ENCODE measurements around the gene AAMDC.

DNA sequence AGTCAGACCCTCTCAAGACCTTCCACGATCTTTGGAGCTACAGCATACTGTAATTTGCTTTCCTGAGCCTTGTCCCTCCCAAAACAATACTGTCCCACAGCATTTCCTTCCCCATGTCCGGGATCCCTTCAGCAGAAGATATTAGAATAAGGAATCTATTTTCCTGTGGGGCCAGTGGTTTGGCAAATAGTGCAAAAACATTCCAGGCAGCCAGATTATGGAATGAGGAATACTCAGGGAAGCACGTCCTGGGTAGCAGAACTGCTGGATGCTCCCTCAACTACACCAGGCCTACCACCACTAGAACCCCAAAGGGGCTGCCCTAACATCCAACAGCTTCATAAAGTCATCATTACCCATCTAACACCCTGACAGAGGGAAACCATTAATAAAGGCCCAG is 61.5 kb downstream of the AAMDC start:
- TF ChIP-seq, protein P1, sequence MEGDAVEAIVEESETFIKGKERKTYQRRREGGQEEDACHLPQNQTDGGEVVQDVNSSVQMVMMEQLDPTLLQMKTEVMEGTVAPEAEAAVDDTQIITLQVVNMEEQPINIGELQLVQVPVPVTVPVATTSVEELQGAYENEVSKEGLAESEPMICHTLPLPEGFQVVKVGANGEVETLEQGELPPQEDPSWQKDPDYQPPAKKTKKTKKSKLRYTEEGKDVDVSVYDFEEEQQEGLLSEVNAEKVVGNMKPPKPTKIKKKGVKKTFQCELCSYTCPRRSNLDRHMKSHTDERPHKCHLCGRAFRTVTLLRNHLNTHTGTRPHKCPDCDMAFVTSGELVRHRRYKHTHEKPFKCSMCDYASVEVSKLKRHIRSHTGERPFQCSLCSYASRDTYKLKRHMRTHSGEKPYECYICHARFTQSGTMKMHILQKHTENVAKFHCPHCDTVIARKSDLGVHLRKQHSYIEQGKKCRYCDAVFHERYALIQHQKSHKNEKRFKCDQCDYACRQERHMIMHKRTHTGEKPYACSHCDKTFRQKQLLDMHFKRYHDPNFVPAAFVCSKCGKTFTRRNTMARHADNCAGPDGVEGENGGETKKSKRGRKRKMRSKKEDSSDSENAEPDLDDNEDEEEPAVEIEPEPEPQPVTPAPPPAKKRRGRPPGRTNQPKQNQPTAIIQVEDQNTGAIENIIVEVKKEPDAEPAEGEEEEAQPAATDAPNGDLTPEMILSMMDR (IDR thresholded peaks at IDR 0.05) = no peak
- no peak for TF ChIP-seq POLR2A (IDR thresholded peaks at IDR 0.05)

Data from right lobe of liver (tissue), 4 donors.